ENCODE measurements around the gene NQO2. TPM values are rescaled to one million over a fixed set of nuclear protein-coding genes. Genes with fewer than 3 reads are reported as not detected.

The NQO2 gene
- total and polyA plus RNA-seq, 10 of the 15 experiments (the other 5 are each of a cell fraction or from before 2014, with no cell fraction given) = 0.55 to 2.6 (median 0.80) TPM

- POLR2A ChIA-PET = no interaction called here
These were observed 38.1 kb downstream of the NQO2 start for GRCh38 chr6:3037638-3038365.

GRCh38 chr6:3039384-3039783 is 39.7 kb downstream of the NQO2 start:
- Histone ChIP-seq H3K79me2 (ENCODE audit: control insufficient read depth, insufficient read depth, low read length) (no peaks in the 10 kb centered on the region), H3K9me3 (replicated peaks; ENCODE audit: control insufficient read depth, insufficient read depth, low read length) (no peaks in the 10 kb centered on the region), H3K27me3 (replicated peaks in 1 of 2; ENCODE audit: control insufficient read depth in 2 of 2, insufficient read depth in 2 of 2, low read length in 1 of 2) (peaks cover 3 to 4% of the 10 kb centered on the region in 2 experiments; a peak in 2 of 4 replicates), H3K4me3 (no peak overlapping the region), H3K27ac (ENCODE audit: control insufficient read depth, insufficient read depth) (no peak overlapping the region), H2AFZ (ENCODE audit: control insufficient read depth, low read depth, low read length) (no peak overlapping the region), H3K9ac (ENCODE audit: control insufficient read depth, insufficient read depth, low read length) (no peak overlapping the region), H3K4me2 (ENCODE audit: control insufficient read depth, insufficient read depth) (no peak overlapping the region), H3K36me3 (ENCODE audit: control insufficient read depth in 2 of 2, insufficient read depth in 2 of 2, low read length in 1 of 2) (no peaks in the 10 kb centered on the region), H4K20me1 (ENCODE audit: control insufficient read depth, insufficient read depth) (no peaks in the 10 kb centered on the region), H3K4me1 (ENCODE audit: control insufficient read depth, insufficient read depth, low read length) (no peaks in the 10 kb centered on the region)
- POLR2A ChIA-PET = interaction anchor here (0.7 to 0.9 kb wide), 2 partner anchors 30 to 678 kb away, joined by 3 read pairs; no protein-coding TSS in a partner anchor
- intact Hi-C loops (cut with micrococcal nuclease; ENCODE audit: unreplicated experiment) (no loop called here), in situ Hi-C loops (cut with MboI) (no loop called here)
- DNase-seq (ENCODE audit: low read depth, low spot score) = no peak
- ATAC-seq = no peak
- no peak for FAIRE-seq
- 8% methylated on average over 3 of the region's 3 CpGs for WGBS (ENCODE audit: insufficient coverage, insufficient replicate concordance, low lambda C conversion rate, missing lambda C conversion rate)
- BruUV-seq (replicated peaks) = no TSS peak
- CTCF ChIA-PET = interaction anchor here (0.6 to 1.8 kb wide), 5 partner anchors 11 to 609 kb away, joined by 3 to 8 read pairs (median 3); partner anchors contain the start of gene MYLK4
- SMC1A ChIA-PET (ENCODE audit: uncharacterized antibody, unreplicated experiment) = interaction anchor here (0.8 to 1.9 kb wide), 7 partner anchors 10 to 248 kb away, joined by 3 to 8 read pairs (median 4); no protein-coding TSS in a partner anchor
- RAD21 ChIA-PET (ENCODE audit: unreplicated experiment) = interaction anchor here (2.0 kb wide), 1 partner anchor 38 kb away, joined by 6 read pairs; no protein-coding TSS in a partner anchor
- TF ChIP-seq PAX5 (IDR thresholded peaks at IDR 0.05; ENCODE audit: borderline replicate concordance, low read depth, low read length) (no peak), RB1 (IDR thresholded peaks at IDR 0.05; ENCODE audit: borderline replicate concordance) (no peak), NBN (IDR thresholded peaks at IDR 0.05) (no peak), TCF12 (IDR thresholded peaks at IDR 0.05; ENCODE audit: low read depth, low read length) (no peak), NFYA (IDR thresholded peaks at IDR 0.05; ENCODE audit: borderline replicate concordance, low read depth, low read length) (no peak)
- TF ChIP-seq, protein P1, sequence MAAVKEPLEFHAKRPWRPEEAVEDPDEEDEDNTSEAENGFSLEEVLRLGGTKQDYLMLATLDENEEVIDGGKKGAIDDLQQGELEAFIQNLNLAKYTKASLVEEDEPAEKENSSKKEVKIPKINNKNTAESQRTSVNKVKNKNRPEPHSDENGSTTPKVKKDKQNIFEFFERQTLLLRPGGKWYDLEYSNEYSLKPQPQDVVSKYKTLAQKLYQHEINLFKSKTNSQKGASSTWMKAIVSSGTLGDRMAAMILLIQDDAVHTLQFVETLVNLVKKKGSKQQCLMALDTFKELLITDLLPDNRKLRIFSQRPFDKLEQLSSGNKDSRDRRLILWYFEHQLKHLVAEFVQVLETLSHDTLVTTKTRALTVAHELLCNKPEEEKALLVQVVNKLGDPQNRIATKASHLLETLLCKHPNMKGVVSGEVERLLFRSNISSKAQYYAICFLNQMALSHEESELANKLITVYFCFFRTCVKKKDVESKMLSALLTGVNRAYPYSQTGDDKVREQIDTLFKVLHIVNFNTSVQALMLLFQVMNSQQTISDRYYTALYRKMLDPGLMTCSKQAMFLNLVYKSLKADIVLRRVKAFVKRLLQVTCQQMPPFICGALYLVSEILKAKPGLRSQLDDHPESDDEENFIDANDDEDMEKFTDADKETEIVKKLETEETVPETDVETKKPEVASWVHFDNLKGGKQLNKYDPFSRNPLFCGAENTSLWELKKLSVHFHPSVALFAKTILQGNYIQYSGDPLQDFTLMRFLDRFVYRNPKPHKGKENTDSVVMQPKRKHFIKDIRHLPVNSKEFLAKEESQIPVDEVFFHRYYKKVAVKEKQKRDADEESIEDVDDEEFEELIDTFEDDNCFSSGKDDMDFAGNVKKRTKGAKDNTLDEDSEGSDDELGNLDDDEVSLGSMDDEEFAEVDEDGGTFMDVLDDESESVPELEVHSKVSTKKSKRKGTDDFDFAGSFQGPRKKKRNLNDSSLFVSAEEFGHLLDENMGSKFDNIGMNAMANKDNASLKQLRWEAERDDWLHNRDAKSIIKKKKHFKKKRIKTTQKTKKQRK (IDR thresholded peaks at IDR 0.05; ENCODE audit: low read depth, low read length) = no peak
- TF ChIP-seq, protein P2, sequence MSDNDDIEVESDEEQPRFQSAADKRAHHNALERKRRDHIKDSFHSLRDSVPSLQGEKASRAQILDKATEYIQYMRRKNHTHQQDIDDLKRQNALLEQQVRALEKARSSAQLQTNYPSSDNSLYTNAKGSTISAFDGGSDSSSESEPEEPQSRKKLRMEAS (IDR thresholded peaks at IDR 0.05; ENCODE audit: low read depth, low read length) = no peak
- TF ChIP-seq, protein P3, sequence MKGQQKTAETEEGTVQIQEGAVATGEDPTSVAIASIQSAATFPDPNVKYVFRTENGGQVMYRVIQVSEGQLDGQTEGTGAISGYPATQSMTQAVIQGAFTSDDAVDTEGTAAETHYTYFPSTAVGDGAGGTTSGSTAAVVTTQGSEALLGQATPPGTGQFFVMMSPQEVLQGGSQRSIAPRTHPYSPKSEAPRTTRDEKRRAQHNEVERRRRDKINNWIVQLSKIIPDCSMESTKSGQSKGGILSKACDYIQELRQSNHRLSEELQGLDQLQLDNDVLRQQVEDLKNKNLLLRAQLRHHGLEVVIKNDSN (IDR thresholded peaks at IDR 0.05; ENCODE audit: borderline replicate concordance, extremely low read length, insufficient read depth, low read depth, low read length) = no peak

More at GRCh38 chr6:3037638-3038365, 38.1 kb downstream of the NQO2 start:
- TF ChIP-seq EED (IDR thresholded peaks at IDR 0.05; ENCODE audit: low read depth) (no peak), CHD1 (IDR thresholded peaks at IDR 0.05; ENCODE audit: low read depth, low read length) (no peak), EGR1 (IDR thresholded peaks at IDR 0.05; ENCODE audit: borderline replicate concordance in 1 of 2, low read depth in 2 of 2, low read length in 2 of 2) (no peak), ZNF622 (IDR thresholded peaks at IDR 0.05) (no peak)
- in situ Hi-C loops (cut with MboI) (no loop called here), intact Hi-C loops (cut with micrococcal nuclease; ENCODE audit: unreplicated experiment) (no loop called here)
- no peaks in the 10 kb centered on the region for H3K36me3 ChIP-seq (ENCODE audit: control insufficient read depth in 2 of 2, insufficient read depth in 2 of 2, low read length in 1 of 2)
- no peak for ATAC-seq
- no peaks in the 10 kb centered on the region for H3K4me1 ChIP-seq (ENCODE audit: control insufficient read depth, insufficient read depth, low read length)
- H3K4me2 ChIP-seq (ENCODE audit: control insufficient read depth, insufficient read depth) = no peak overlapping the region
- RAD21 ChIA-PET (ENCODE audit: unreplicated experiment) = interaction anchor here (2.0 kb wide), 1 partner anchor 36 kb away, joined by 6 read pairs; no protein-coding TSS in a partner anchor
- DNase-seq (ENCODE audit: low read depth, low spot score) = no peak
- no peaks in the 10 kb centered on the region for H3K79me2 ChIP-seq (ENCODE audit: control insufficient read depth, insufficient read depth, low read length)
- 44% methylated on average over 7 of the region's 7 CpGs for WGBS (ENCODE audit: insufficient coverage, insufficient replicate concordance, low lambda C conversion rate, missing lambda C conversion rate)
- no peaks in the 10 kb centered on the region for H3K9me3 ChIP-seq (replicated peaks; ENCODE audit: control insufficient read depth, insufficient read depth, low read length)
- H3K27me3 ChIP-seq (replicated peaks in 1 of 2; ENCODE audit: control insufficient read depth in 2 of 2, insufficient read depth in 2 of 2, low read length in 1 of 2) = peaks cover 3 to 4% of the 10 kb centered on the region in 2 experiments; a peak in 2 of 4 replicates
- no peak overlapping the region for H3K4me3 ChIP-seq
- FAIRE-seq = no peak
- SMC1A ChIA-PET (ENCODE audit: uncharacterized antibody, unreplicated experiment) = interaction anchor here (0.7 to 1.9 kb wide), 3 partner anchors 12 to 37 kb away, joined by 3 to 8 read pairs (median 5); no protein-coding TSS in a partner anchor
- no peak overlapping the region for H3K9ac ChIP-seq (ENCODE audit: control insufficient read depth, insufficient read depth, low read length)
- CTCF ChIA-PET = interaction anchor here (1.8 kb wide), 1 partner anchor 37 kb away, joined by 8 read pairs; no protein-coding TSS in a partner anchor
- no peaks in the 10 kb centered on the region for H4K20me1 ChIP-seq (ENCODE audit: control insufficient read depth, insufficient read depth)
- no peak overlapping the region for H2AFZ ChIP-seq (ENCODE audit: control insufficient read depth, low read depth, low read length)
- no TSS peak for BruUV-seq (replicated peaks)
- no peak overlapping the region for H3K27ac ChIP-seq (ENCODE audit: control insufficient read depth, insufficient read depth)
